Mucosa of gallbladder (tissue), 1 donor: ENCODE results near the gene NAV3. TPM values are rescaled to one million over a fixed set of nuclear protein-coding genes. Genes with fewer than 3 reads are reported as not detected.
"Not testable (repeated sequence)": the region's sequence is repeated elsewhere in the genome, so short reads cannot be mapped to it uniquely, and the experiment has no call there.

Source experiments
- DNase-seq: peaks from one replicate; pipeline ENCODE4 v3.0.0-alpha.2; 2020; ENCODE audit warnings: low spot score
- total RNA-seq: library from RNA; stranded (reverse); gene quantifications from one replicate; pipeline ENCODE4 v1.2.1, GENCODE V29; 2021
- donor health status: DM: no; HTN: no; CAD: no.

NAV3 gene
- total RNA-seq, 1 donor from 2014 or later = 31.7 TPM

GRCh38 chr12:78191611-78192010, 360.9 kb downstream of the NAV3 start:
- DNase-seq = no peak

DNA sequence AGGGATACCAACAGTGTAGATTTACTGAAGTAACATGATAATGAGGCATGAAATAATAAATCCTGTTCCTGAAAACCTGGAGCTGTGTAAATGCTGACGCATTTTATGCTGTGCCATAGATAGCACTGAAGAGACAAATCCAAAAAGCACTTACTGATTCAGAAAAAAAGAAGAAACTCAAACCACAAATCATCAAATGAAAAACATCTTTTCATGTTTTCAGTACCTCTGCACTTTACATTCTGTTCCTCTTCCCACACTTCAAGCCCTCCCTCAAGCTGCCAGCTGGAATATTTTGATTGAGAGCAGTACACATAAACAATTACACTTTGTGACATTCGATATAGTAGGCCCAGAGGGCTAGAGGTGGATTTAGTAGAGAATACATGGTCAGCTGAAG, 362.3 kb downstream of the NAV3 start:
- DNase-seq = no peak

DNA sequence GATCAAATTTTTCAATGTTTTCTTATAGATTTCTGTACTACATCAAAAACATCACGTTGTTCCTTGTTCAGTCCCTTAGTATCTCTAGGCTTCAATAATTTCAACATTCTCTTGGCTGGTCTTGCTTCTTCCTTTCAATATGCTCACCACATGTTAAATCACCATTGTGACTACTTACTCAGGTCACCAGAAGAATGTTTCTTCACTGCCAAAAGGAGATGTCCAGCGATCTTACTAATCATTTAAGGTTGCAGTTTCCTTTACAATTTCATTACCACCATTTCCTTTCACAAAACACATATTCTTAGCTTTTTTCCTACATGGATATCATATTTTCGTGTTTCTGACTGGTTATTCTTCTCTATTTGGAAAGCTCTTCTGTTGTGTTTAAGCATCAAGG, 363.8 kb downstream of the NAV3 start:
- no peak for DNase-seq

GRCh38 chr12:78198896-78199295, 368.2 kb downstream of the NAV3 start:
- no peak for DNase-seq

- DNase-seq = no peak
These were observed 369.2 kb downstream of the NAV3 start for GRCh38 chr12:78199926-78200325.

DNA sequence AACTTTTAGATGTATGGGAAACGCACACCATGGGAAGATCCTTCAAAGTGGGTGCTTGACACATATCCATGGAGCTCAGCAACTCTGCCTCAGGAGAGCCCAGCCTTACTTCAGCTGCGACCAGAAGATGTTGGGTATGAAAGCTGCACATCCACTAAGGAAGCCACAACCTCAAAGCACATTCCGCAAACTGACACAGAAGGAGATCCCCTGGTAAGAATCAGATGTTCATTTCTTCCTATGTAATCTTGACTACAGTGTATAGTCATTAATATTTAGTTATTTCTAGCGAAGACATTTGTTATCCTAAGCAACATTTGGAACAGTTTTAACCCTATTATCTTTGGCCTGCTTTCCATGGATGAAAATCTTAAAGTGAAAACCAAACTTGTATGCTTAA, 374.2 kb downstream of the NAV3 start:
- DNase-seq = no peak

DNA sequence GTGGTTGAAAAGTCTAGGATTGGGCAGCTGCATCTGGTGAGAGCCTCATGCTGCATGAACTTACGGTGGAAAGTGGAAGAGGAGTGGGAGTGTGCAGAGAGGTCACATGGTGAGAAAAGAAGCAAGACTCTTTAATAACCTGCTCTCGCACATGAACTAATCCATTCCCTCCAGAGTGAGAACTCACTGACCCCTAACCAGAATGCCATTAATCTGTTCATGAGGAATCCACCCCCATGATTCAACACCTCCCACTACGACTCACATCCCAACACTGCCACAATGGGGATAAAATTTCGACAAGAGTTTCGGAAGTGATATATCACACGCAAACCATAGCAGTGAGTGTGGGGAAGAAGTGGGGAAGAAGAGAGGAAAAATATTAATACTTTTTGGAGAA, 377.4 kb downstream of the NAV3 start:
- DNase-seq = no peak

GRCh38 chr12:78209846-78210505, 379.3 kb downstream of the NAV3 start:
- no peak for DNase-seq

DNA sequence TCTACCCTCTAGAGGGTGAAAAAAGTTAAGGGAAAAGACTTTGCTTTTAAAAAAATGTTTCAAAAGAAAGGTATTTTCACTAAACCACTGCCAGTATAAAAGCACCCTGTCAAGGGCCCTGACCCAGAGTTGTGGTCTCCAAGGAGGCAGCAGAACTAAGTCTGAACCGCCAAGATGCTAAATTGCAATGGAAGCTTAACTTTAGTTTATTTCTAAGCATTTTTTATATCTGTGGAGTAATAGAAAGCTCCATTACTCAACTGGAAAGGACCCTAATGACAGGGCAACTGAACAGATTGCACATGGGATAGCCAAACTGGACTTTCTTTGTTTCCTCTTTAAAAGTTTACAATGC, 379.8 kb downstream of the NAV3 start:
- no peak for DNase-seq

DNA sequence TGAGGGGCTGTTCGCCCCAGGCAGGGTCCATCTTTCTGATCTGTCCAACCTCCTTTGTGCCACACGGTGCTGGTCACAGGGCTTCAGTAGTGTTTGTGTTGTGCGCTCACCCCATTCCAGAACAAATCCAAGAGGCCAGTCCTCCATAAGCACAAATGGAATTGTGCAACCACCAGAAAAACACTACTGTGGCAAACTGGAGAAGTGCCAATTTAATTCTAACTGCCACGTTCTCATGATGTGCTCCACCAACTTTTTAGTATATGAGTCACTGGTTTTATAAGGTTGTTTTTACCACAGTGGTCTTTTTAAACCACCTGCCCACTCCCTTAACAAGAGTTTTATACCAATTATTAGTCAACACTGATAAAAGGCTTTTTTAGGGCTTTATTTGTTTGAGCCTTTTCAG, 380.2 kb downstream of the NAV3 start:
- DNase-seq = no peak

DNA sequence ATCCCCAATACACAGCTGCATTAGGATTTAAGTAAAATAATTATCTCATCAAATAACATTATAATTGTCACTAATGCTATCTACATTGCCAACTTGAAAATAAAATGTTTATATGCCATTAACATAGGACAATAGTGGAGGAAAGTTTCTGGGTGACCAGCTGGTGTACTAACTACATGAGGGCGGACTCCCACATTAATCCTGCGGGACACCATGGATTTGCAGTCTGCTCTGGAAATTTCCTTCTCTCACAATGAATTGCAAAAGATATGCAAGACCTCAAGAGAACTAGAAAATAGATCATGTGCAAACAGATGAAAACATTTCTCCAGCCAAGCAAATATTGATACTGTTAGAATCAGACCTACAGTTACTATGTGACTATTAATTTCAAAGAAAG, 390.1 kb downstream of the NAV3 start:
- no peak for DNase-seq

GRCh38 chr12:78224154-78224553, 393.5 kb downstream of the NAV3 start:
- DNase-seq = no peak

- DNase-seq = no peak
These were observed 396.1 kb downstream of the NAV3 start for GRCh38 chr12:78226763-78227162.

DNA sequence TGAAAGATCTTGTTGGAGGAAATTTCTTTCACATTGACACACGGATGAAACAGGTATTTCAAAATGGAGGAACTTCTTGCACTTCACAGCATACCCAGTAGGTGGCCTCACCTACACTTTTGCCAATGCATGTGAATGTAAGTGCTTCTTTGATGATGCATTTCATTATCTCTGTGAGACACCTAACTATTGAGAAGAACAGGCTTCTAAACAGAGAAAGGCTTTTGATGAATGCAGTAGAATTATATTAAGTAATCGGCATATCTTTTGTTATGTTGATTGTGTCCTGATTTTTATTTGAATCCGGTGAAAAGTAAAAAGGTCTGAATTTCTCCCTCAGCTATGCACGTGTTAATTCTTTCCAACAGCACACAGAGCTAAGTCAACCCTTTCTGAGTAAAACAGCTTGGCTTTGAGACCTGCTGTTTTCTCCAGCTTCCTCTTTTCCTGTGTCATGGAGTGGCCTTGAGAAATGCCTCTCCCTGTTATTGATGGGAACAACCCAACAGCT, 399.0 kb downstream of the NAV3 start:
- peak; percentile 28 for DNase-seq

DNA sequence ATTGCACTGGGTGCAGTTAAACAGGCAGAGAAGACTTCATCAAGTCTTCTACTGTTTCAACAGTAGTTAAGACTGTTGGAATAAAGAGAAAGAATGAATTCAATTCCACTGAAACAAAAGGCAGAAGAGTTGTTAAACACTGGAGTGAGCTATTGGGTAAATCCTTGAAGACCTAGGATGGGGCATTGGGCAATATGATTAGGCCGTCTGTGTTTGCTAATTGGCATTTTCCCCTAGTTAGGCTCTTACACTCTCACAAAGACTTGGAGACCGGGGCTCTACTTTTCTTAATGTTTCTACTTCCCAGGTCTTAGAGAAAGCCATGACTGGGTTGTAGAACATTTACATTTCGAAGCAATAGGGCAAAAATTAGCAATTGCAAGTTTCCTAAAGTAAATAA, 402.1 kb downstream of the NAV3 start:
- DNase-seq = no peak

DNA sequence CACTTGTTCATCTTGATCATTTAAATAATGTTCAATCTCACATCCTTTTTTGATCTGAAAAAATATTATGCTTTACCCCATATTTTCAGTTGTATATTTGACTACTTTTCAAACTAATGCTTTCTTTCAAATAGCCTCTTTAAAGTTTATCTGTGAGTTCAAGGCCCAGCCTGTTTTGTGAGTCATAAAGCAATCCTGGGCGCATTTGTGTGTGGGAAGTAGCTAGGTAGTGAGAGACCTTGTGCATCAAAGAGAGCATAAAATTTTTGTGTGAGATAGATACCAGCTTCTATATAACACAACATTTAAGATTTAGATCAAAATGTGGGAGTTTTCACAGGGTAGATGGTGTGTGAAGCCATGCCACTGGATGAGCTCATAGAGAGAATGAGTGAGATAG, 405.6 kb downstream of the NAV3 start:
- no peak for DNase-seq

DNA sequence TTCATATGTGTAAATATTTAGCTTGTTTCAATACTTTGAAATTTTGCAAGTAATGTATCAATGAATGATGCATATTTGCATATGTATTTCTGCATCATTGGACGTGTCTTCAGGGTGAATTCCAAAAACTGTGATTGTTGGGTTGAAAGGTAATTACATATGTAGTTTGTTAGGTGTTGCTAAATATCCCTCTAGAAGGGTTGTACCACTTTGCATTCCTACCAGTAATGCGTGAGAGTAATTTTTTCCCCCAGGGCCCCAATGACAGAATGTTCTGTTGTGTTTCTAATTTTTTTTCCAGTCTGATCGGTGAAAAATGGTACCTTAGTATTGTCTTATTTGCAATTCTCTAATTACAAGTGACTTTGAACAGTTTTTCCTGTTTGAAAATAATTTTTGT, 408.9 kb downstream of the NAV3 start:
- no peak for DNase-seq

DNA sequence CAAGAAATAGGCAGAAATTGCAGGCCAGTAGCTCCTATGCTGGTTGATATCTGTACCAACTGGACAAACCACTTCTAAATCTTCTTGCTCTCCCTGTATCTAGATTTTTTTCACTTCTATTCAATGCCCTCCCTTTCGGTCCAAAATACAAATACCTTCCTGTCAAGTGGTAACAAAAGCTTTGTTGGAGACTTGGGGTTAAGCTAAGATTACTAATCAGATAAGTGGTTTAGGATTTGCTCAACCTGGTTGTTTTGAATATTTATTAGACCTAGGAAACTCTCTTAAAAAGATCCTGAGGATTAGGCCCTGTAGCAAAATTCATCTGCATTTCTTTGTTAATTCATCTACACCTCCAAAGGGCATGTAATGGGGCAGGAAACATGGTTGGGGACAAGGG, 410.1 kb downstream of the NAV3 start:
- DNase-seq = no peak

DNA sequence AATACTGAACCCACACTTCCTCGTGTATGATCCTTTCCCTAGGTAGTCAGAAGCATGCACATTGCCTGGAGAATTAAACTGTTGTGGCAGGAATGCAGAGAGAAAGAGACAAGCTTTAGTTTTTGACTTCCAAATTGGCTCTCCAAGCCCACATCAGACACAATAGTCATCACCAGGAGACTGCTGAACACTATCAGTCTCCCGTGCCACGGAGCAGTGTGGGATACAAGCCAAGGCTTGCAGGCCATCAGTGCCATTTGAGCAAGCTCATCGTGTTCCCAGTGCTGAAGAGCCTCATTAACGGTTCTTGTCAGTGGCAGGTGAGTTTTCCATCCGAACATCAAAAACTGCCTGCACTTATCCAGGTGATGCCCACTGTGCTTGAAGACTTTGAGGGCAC, 410.8 kb downstream of the NAV3 start:
- no peak for DNase-seq

DNA sequence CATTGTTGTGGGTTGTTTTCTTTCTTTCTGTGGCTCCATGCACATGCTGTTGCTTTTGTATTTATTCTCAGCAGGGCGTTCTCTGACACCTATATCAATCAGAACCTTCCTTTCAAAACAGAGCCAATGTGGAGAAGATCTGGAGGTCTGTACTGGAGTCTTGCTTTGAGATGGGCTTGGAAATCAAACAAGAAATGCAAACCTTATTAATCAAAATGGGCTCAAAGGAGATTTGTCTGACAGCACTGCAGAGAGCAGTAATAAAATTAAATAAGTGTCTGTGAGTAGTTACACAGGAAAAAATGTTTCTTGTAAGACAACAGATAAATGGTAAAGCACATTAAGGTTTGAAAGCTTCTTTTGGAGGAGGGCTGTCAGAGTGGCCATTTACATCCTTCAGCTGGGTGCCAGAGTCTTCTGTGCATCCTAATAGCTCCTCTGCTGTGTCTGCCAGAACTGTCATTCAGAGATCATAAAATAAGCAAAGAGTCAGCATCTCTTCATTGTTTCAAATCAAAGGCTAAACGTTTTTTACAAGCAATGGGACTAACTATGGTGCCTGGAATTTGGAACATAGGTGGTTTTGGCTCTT, 414.3 kb downstream of the NAV3 start:
- no peak for DNase-seq

- DNase-seq = no peak
These were observed 417.6 kb downstream of the NAV3 start for GRCh38 chr12:78248321-78248720.

DNA sequence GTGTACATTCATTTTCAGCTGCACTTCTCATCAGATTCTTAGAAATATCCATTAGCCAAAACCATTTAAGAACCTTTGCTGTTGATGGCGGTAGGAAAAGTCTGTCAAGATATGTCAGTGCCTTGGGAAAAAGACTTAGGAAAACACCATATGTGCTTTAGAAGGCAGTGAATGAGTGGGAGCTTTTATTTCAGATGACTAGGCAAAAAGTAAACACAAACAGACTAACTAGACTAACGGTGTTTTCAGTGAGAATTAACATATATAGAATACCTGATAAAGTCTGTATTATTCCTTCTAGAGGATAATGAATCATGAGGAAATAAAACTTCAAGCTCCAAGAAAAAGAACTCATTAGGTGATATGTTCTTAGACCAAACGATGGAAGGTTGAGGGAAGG, 418.9 kb downstream of the NAV3 start:
- no peak for DNase-seq

- DNase-seq = not testable (repeated sequence)
These were observed 427.0 kb downstream of the NAV3 start for GRCh38 chr12:78257662-78258061.

- no peak for DNase-seq
These were observed 430.3 kb downstream of the NAV3 start for GRCh38 chr12:78260976-78261375.
